NT2/D1 (cell line): ENCODE measurements around the gene STARD5.

Source experiments
- DNase-seq: peaks from one replicate; pipeline ENCODE4 v3.0.0-alpha.2; 2011; ENCODE audit warnings: low read depth, low spot score
- H3K27me3 ChIP-seq: 2 replicates; pipeline ENCODE4 v1.6.0; 2011; ENCODE audit warnings: mild to moderate bottlenecking; ENCODE audit not compliant: insufficient read length, insufficient read depth
- H3K36me3 ChIP-seq: 2 replicates; pipeline ENCODE4 v1.6.1; 2011; ENCODE audit warnings: mild to moderate bottlenecking, low read length, mixed read lengths; ENCODE audit not compliant: insufficient read depth, insufficient read length
- H3K4me1 ChIP-seq: 2 replicates; pipeline ENCODE4 v1.5.1; 2011; ENCODE audit not compliant: insufficient read depth, insufficient read length
- H3K4me3 ChIP-seq: 2 replicates; pipeline ENCODE4 v1.5.1; 2011; ENCODE audit warnings: low read depth; ENCODE audit not compliant: insufficient read length
- H3K9ac ChIP-seq: 2 replicates; pipeline ENCODE4 v1.6.0; 2011; ENCODE audit warnings: low read depth; ENCODE audit not compliant: insufficient read length
- H3K9me3 ChIP-seq: 2 replicates; pipeline ENCODE4 v1.5.1; 2011; ENCODE audit warnings: mild to moderate bottlenecking, low read length; ENCODE audit not compliant: insufficient read depth
- SUZ12 ChIP-seq: IDR thresholded peaks from 2 replicates; pipeline ENCODE4 v1.6.1; 2011; ENCODE audit not compliant: insufficient read length, insufficient read depth; ENCODE audit errors: extremely low read depth
- YY1 ChIP-seq: IDR thresholded peaks from 2 replicates; pipeline ENCODE4 v1.6.1; 2011; ENCODE audit not compliant: insufficient read length, insufficient read depth
- ZNF274 ChIP-seq: IDR thresholded peaks from 2 replicates; pipeline ENCODE4 v1.6.1; 2011; ENCODE audit warnings: mild to moderate bottlenecking, low read depth, low read length

STARD5 gene

GRCh38 chr15:81301815-81302399, 22.0 kb downstream of the STARD5 start:
- H3K9me3 ChIP-seq: no peaks in the 10 kb centered on the region
- H3K4me3 ChIP-seq: no peak overlapping the region
- no peaks in the 10 kb centered on the region for H3K36me3 ChIP-seq
- no peaks in the 10 kb centered on the region for H3K27me3 ChIP-seq
- H3K9ac ChIP-seq: no peak overlapping the region
- no peak for DNase-seq
- no peak for TF ChIP-seq SUZ12
- no peak for TF ChIP-seq YY1
- TF ChIP-seq ZNF274: no peak
- H3K4me1 ChIP-seq: peaks cover 9% of the 10 kb centered on the region

GRCh38 chr15:81301385-81301784, 22.6 kb downstream of the STARD5 start:
- no peaks in the 10 kb centered on the region for H3K36me3 ChIP-seq
- peaks cover 9% of the 10 kb centered on the region for H3K4me1 ChIP-seq
- no peak overlapping the region for H3K4me3 ChIP-seq
- no peak for TF ChIP-seq SUZ12
- TF ChIP-seq ZNF274: no peak
- no peak for TF ChIP-seq YY1
- H3K9ac ChIP-seq: no peak overlapping the region
- H3K27me3 ChIP-seq: no peaks in the 10 kb centered on the region
- H3K9me3 ChIP-seq: no peaks in the 10 kb centered on the region
- no peak for DNase-seq

- H3K4me1 ChIP-seq: peaks cover 9% of the 10 kb centered on the region
- no peak overlapping the region for H3K4me3 ChIP-seq
- no peaks in the 10 kb centered on the region for H3K27me3 ChIP-seq
- no peaks in the 10 kb centered on the region for H3K9me3 ChIP-seq
- no peak overlapping the region for H3K9ac ChIP-seq
- no peaks in the 10 kb centered on the region for H3K36me3 ChIP-seq
- DNase-seq: no peak
- no peak for TF ChIP-seq SUZ12
- no peak for TF ChIP-seq ZNF274
- no peak for TF ChIP-seq YY1
Measured at GRCh38 chr15:81299630-81300273, 24.2 kb downstream of the STARD5 start.

- Histone ChIP-seq H3K27me3 (no peaks in the 10 kb centered on the region), H3K36me3 (no peaks in the 10 kb centered on the region), H3K9me3 (no peaks in the 10 kb centered on the region), H3K4me3 (no peak overlapping the region), H3K9ac (no peak overlapping the region), H3K4me1 (peaks cover 9% of the 10 kb centered on the region)
- DNase-seq: no peak
- TF ChIP-seq ZNF274: no peak
- TF ChIP-seq SUZ12: no peak
- TF ChIP-seq YY1: no peak
Measured at GRCh38 chr15:81299156-81299555, 24.8 kb downstream of the STARD5 start.

- H3K36me3 ChIP-seq: no peaks in the 10 kb centered on the region
- peaks cover 9% of the 10 kb centered on the region for H3K4me1 ChIP-seq
- H3K9me3 ChIP-seq: no peaks in the 10 kb centered on the region
- H3K9ac ChIP-seq: no peak overlapping the region
- TF ChIP-seq YY1: no peak
- DNase-seq: no peak
- no peak overlapping the region for H3K4me3 ChIP-seq
- no peaks in the 10 kb centered on the region for H3K27me3 ChIP-seq
Measured at GRCh38 chr15:81298611-81299010, 25.3 kb downstream of the STARD5 start.

GRCh38 chr15:81297603-81298575, 26.1 kb downstream of the STARD5 start:
- no peaks in the 10 kb centered on the region for H3K36me3 ChIP-seq
- H3K4me3 ChIP-seq: no peak overlapping the region
- H3K27me3 ChIP-seq: no peaks in the 10 kb centered on the region
- no peaks in the 10 kb centered on the region for H3K9me3 ChIP-seq
- no peak overlapping the region for H3K9ac ChIP-seq
- H3K4me1 ChIP-seq: peaks cover 5% of the 10 kb centered on the region
- TF ChIP-seq SUZ12 (no peak), YY1 (no peak), ZNF274 (no peak)
- no peak for DNase-seq

- Histone ChIP-seq H3K4me1 (peaks cover 2% of the 10 kb centered on the region), H3K27me3 (no peaks in the 10 kb centered on the region), H3K9ac (no peak overlapping the region), H3K9me3 (no peaks in the 10 kb centered on the region), H3K4me3 (no peak overlapping the region), H3K36me3 (no peaks in the 10 kb centered on the region)
- TF ChIP-seq ZNF274 (no peak), YY1 (no peak), SUZ12 (no peak)
- no peak for DNase-seq
Measured at GRCh38 chr15:81297147-81297572, 26.8 kb downstream of the STARD5 start.
